Measurements from ENCODE around the gene OXNAD1. TPM values are rescaled to one million over a fixed set of nuclear protein-coding genes. Genes with fewer than 3 reads are reported as not detected.

The OXNAD1 gene
- total RNA-seq, 4 donors from 2014 or later, result 10.3 to 17.8 (median 13.3) TPM

GRCh38 chr3:16318176-16318575, 53.2 kb downstream of the OXNAD1 start:
- 84% methylated on average over 7 of the region's 7 CpGs for WGBS
- no peak overlapping the region for H3K4me3 ChIP-seq
- TF ChIP-seq POLR2AphosphoS5 (IDR thresholded peaks at IDR 0.05) (no peak), POLR2A (IDR thresholded peaks at IDR 0.05) (no peak), CTCF (IDR thresholded peaks at IDR 0.05) (no peak), EP300 (IDR thresholded peaks at IDR 0.05) (no peak)
- DNase-seq (ENCODE audit: low spot score in 2 of 2), result no peak
- peaks cover 55% of the 10 kb centered on the region for H3K36me3 ChIP-seq
- H3K9me3 ChIP-seq, result no peaks in the 10 kb centered on the region
- no peak overlapping the region for H3K27ac ChIP-seq
- H3K27me3 ChIP-seq, result no peaks in the 10 kb centered on the region
- no peaks in the 10 kb centered on the region for H3K4me1 ChIP-seq

GRCh38 chr3:16319307-16319706, 54.3 kb downstream of the OXNAD1 start:
- 89% methylated on average over 4 of the region's 4 CpGs for WGBS
- no peak for DNase-seq (ENCODE audit: low spot score in 2 of 2)
- no peak overlapping the region for H3K27ac ChIP-seq

GRCh38 chr3:16319723-16320122, 54.7 kb downstream of the OXNAD1 start:
- peaks cover 56% of the 10 kb centered on the region for H3K36me3 ChIP-seq

More at GRCh38 chr3:16319307-16319706, 54.3 kb downstream of the OXNAD1 start:
- no peak overlapping the region for H3K4me3 ChIP-seq
- H3K4me1 ChIP-seq, result no peaks in the 10 kb centered on the region
- no peaks in the 10 kb centered on the region for H3K27me3 ChIP-seq
- peaks cover 56% of the 10 kb centered on the region for H3K36me3 ChIP-seq
- no peaks in the 10 kb centered on the region for H3K9me3 ChIP-seq
- TF ChIP-seq CTCF (IDR thresholded peaks at IDR 0.05) (no peak), EP300 (IDR thresholded peaks at IDR 0.05) (no peak), POLR2A (IDR thresholded peaks at IDR 0.05) (no peak)

GRCh38 chr3:16320711-16321110, 55.7 kb downstream of the OXNAD1 start:
- DNase-seq (ENCODE audit: low spot score in 2 of 2), result no peak
- 96% methylated on average over 3 of the region's 3 CpGs for WGBS
- no peak overlapping the region for H3K27ac ChIP-seq
- no peak for TF ChIP-seq CTCF (IDR thresholded peaks at IDR 0.05)
- TF ChIP-seq POLR2AphosphoS5 (IDR thresholded peaks at IDR 0.05), result no peak
- TF ChIP-seq POLR2A (IDR thresholded peaks at IDR 0.05), result no peak
- TF ChIP-seq EP300 (IDR thresholded peaks at IDR 0.05), result no peak
- H3K4me1 ChIP-seq, result no peaks in the 10 kb centered on the region
- H3K4me3 ChIP-seq, result no peak overlapping the region
- no peaks in the 10 kb centered on the region for H3K9me3 ChIP-seq
- H3K36me3 ChIP-seq, result peaks cover 64% of the 10 kb centered on the region
- no peaks in the 10 kb centered on the region for H3K27me3 ChIP-seq

More at GRCh38 chr3:16319723-16320122, 54.7 kb downstream of the OXNAD1 start:
- H3K27me3 ChIP-seq, result no peaks in the 10 kb centered on the region
- no peak for DNase-seq (ENCODE audit: low spot score in 2 of 2)
- H3K4me3 ChIP-seq, result no peak overlapping the region
- no peaks in the 10 kb centered on the region for H3K9me3 ChIP-seq
- H3K27ac ChIP-seq, result no peak overlapping the region
- H3K4me1 ChIP-seq, result no peaks in the 10 kb centered on the region
- TF ChIP-seq POLR2AphosphoS5 (IDR thresholded peaks at IDR 0.05), result no peak
- no peak for TF ChIP-seq EP300 (IDR thresholded peaks at IDR 0.05)
- TF ChIP-seq POLR2A (IDR thresholded peaks at IDR 0.05), result no peak
- TF ChIP-seq CTCF (IDR thresholded peaks at IDR 0.05), result no peak
- 89% methylated on average over 4 of the region's 4 CpGs for WGBS

GRCh38 chr3:16322189-16322588, 57.2 kb downstream of the OXNAD1 start:
- peaks cover 53% of the 10 kb centered on the region for H3K36me3 ChIP-seq
- no peak overlapping the region for H3K4me3 ChIP-seq
- whole genome bisulfite sequencing, result 100% methylated on average over 1 of the region's 5 CpGs
- H3K27ac ChIP-seq, result no peak overlapping the region
- no peaks in the 10 kb centered on the region for H3K27me3 ChIP-seq
- DNase-seq (ENCODE audit: low spot score in 2 of 2), result no peak
- H3K4me1 ChIP-seq, result no peaks in the 10 kb centered on the region
- no peaks in the 10 kb centered on the region for H3K9me3 ChIP-seq
- TF ChIP-seq POLR2AphosphoS5 (IDR thresholded peaks at IDR 0.05), result no peak
- no peak for TF ChIP-seq POLR2A (IDR thresholded peaks at IDR 0.05)

- Histone ChIP-seq H3K27ac (no peak overlapping the region), H3K27me3 (no peaks in the 10 kb centered on the region), H3K4me3 (no peak overlapping the region), H3K36me3 (peaks cover 50% of the 10 kb centered on the region), H3K4me1 (no peaks in the 10 kb centered on the region), H3K9me3 (no peaks in the 10 kb centered on the region)
- no peak for DNase-seq (ENCODE audit: low spot score in 2 of 2)
- no peak for TF ChIP-seq POLR2A (IDR thresholded peaks at IDR 0.05)
- no peak for TF ChIP-seq POLR2AphosphoS5 (IDR thresholded peaks at IDR 0.05)
- no peak for TF ChIP-seq CTCF (IDR thresholded peaks at IDR 0.05)
- TF ChIP-seq EP300 (IDR thresholded peaks at IDR 0.05), result no peak
- 95% methylated on average over 4 of the region's 4 CpGs for WGBS
These were observed 58.7 kb downstream of the OXNAD1 start for GRCh38 chr3:16323737-16324136.

Measured in suprapubic skin (tissue), 4 donors.